Neural progenitor cell (in vitro differentiated cells): Measurements from ENCODE around the gene MYRIP. TPM values are rescaled to one million over a fixed set of nuclear protein-coding genes. Genes with fewer than 3 reads are reported as not detected.

Source experiments
- DNase-seq: peaks from one replicate; pipeline ENCODE4 v3.0.0-alpha.2; 2016; ENCODE audit warnings: low spot score
- H2AFZ ChIP-seq: fragments of 200-600 bp; sonication (generic); replicated peaks from 2 replicates; pipeline ENCODE4 v1.6.1; 2016; ENCODE audit warnings: antibody characterized with exemption
- H3F3A ChIP-seq: fragments of 200-600 bp; sonication (generic); 2 replicates; pipeline ENCODE4 v1.6.1; 2016; ENCODE audit warnings: antibody characterized with exemption, low read depth
- H3K27ac ChIP-seq: fragments of 200-600 bp; sonication (generic); 2 replicates; pipeline ENCODE4 v1.5.1; 2016; ENCODE audit warnings: mild to moderate bottlenecking
- H3K27me3 ChIP-seq: fragments of 200-600 bp; sonication (generic); 2 replicates; pipeline ENCODE4 v1.6.1; 2016; ENCODE audit warnings: mild to moderate bottlenecking, moderate library complexity
- H3K36me3 ChIP-seq: fragments of 200-600 bp; sonication (generic); 2 replicates; pipeline ENCODE4 v1.5.1; 2016
- H3K4me1 ChIP-seq: fragments of 200-600 bp; sonication (generic); 2 replicates; pipeline ENCODE4 v1.6.1; 2016; ENCODE audit warnings: mixed run types
- H3K4me2 ChIP-seq: fragments of 200-600 bp; sonication (generic); 2 replicates; pipeline ENCODE4 v1.6.1; 2016
- H3K4me3 ChIP-seq: fragments of 200-600 bp; sonication (generic); 2 replicates; pipeline ENCODE4 v1.5.1; 2016
- H3K79me2 ChIP-seq: fragments of 200-600 bp; sonication (generic); 2 replicates; pipeline ENCODE4 v1.6.1; 2016; ENCODE audit warnings: low read depth
- H3K9ac ChIP-seq: fragments of 200-600 bp; sonication (generic); 2 replicates; pipeline ENCODE4 v1.6.1; 2016
- H3K9me3 ChIP-seq: fragments of 200-600 bp; sonication (generic); 2 replicates; pipeline ENCODE4 v1.5.1; 2016; ENCODE audit warnings: low read depth
- H4K20me1 ChIP-seq: fragments of 200-600 bp; sonication (generic); 2 replicates; pipeline ENCODE4 v1.6.1; 2016; ENCODE audit warnings: low read depth
- H3K27ac Mint-ChIP-seq: 3 replicates; pipeline ENCODE4 v1.8.0; 2021; ENCODE audit warnings: mixed read lengths
- H3K27me3 Mint-ChIP-seq: 2 replicates; pipeline ENCODE4 v1.8.0; 2022; ENCODE audit warnings: low read depth, mild to moderate bottlenecking, inconsistent platforms, moderate library complexity, mixed read lengths; ENCODE audit not compliant: insufficient read depth
- H3K36me3 Mint-ChIP-seq: 3 replicates; pipeline ENCODE4 v1.8.0; 2021; ENCODE audit warnings: mixed read lengths
- H3K4me1 Mint-ChIP-seq: 3 replicates; pipeline ENCODE4 v1.8.0; 2021; ENCODE audit warnings: mixed read lengths
- H3K4me3 Mint-ChIP-seq: 3 replicates; pipeline ENCODE4 v1.8.0; 2021; ENCODE audit warnings: mild to moderate bottlenecking, moderate library complexity, mixed read lengths
- H3K9me3 Mint-ChIP-seq: 3 replicates; pipeline ENCODE4 v1.8.0; 2020; ENCODE audit warnings: mixed read lengths
- CTCF ChIP-seq: fragments of 200-600 bp; sonication (generic); IDR thresholded peaks from 2 replicates; pipeline ENCODE4 v1.5.1; 2017; ENCODE audit warnings: antibody characterized with exemption, mild to moderate bottlenecking
- EZH2 ChIP-seq: fragments of 200-600 bp; sonication (generic); IDR thresholded peaks from 2 replicates; pipeline ENCODE4 v1.6.1; 2017; ENCODE audit warnings: antibody characterized with exemption, mild to moderate bottlenecking, moderate library complexity
- EZH2phosphoT487 ChIP-seq: fragments of 200-600 bp; sonication (generic); IDR thresholded peaks from 2 replicates; pipeline ENCODE4 v1.6.1; 2017; ENCODE audit warnings: antibody characterized with exemption
- total RNA-seq: library from RNA; depleted of rRNA; stranded (reverse); fragments of >200 nt; gene quantifications from 2 replicates; pipeline ENCODE4 v1.2.3, GENCODE V29; 2015; ENCODE audit warnings: low replicate concordance

MYRIP gene
- total RNA-seq, 1 donor from 2014 or later = 0.62 TPM

DNA sequence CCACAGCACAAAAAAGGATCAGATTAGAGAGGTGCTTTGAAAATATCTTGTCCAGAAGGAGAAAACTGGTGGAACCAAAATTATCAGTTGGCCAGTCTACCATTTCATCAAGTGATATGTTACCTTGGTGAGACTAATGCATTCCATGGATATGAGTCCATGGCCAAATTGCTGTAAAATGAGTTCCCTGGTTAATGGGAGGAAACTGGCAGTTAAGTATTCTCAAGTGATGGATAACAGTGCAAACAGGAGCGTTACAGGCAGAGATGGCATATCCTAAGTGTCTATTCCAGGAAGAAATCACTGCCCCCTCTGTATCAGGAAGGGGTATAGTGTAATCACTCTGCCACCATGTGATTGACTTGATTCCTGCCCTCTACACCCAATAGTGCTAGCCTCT, 34.0 kb downstream of the MYRIP start:
- Mint-ChIP-seq H3K27me3 (no peaks in the 10 kb centered on the region), H3K9me3 (no peaks in the 10 kb centered on the region), H3K4me1 (no peaks in the 10 kb centered on the region), H3K36me3 (no peaks in the 10 kb centered on the region), H3K27ac (no peak overlapping the region), H3K4me3 (no peak overlapping the region)
- no peaks in the 10 kb centered on the region for H3K9me3 ChIP-seq
- no peak overlapping the region for H3K27ac ChIP-seq
- no peaks in the 10 kb centered on the region for H3F3A ChIP-seq
- no peak for DNase-seq
- H4K20me1 ChIP-seq = no peaks in the 10 kb centered on the region
- H2AFZ ChIP-seq = no peak overlapping the region
- H3K27me3 ChIP-seq = no peaks in the 10 kb centered on the region
- H3K4me3 ChIP-seq = no peak overlapping the region
- no peaks in the 10 kb centered on the region for H3K36me3 ChIP-seq
- no peak overlapping the region for H3K4me2 ChIP-seq
- H3K9ac ChIP-seq = no peak overlapping the region
- H3K4me1 ChIP-seq = no peaks in the 10 kb centered on the region
- H3K79me2 ChIP-seq = no peaks in the 10 kb centered on the region
- TF ChIP-seq EZH2phosphoT487 = no peak
- TF ChIP-seq CTCF = no peak
- TF ChIP-seq EZH2 = no peak

- H3K36me3 Mint-ChIP-seq = no peaks in the 10 kb centered on the region
- H3K4me1 Mint-ChIP-seq = peaks cover 5% of the 10 kb centered on the region
- Histone ChIP-seq H3K9ac (no peak overlapping the region), H3K4me3 (no peak overlapping the region), H3F3A (no peaks in the 10 kb centered on the region), H3K79me2 (no peaks in the 10 kb centered on the region), H3K36me3 (no peaks in the 10 kb centered on the region), H3K4me1 (no peaks in the 10 kb centered on the region), H4K20me1 (no peaks in the 10 kb centered on the region), H2AFZ (no peak overlapping the region), H3K4me2 (no peak overlapping the region), H3K27me3 (no peaks in the 10 kb centered on the region), H3K27ac (no peak overlapping the region), H3K9me3 (no peaks in the 10 kb centered on the region)
- no peak overlapping the region for H3K4me3 Mint-ChIP-seq
- H3K27me3 Mint-ChIP-seq = peaks cover 2% of the 10 kb centered on the region
- no peak overlapping the region for H3K27ac Mint-ChIP-seq
- TF ChIP-seq EZH2 (no peak), EZH2phosphoT487 (no peak), CTCF (no peak)
- DNase-seq = no peak
- no peaks in the 10 kb centered on the region for H3K9me3 Mint-ChIP-seq
Measured at GRCh38 chr3:39848365-39848764, 39.0 kb downstream of the MYRIP start.

- no peak for DNase-seq
- no peak for TF ChIP-seq EZH2
- no peak for TF ChIP-seq CTCF
- no peak for TF ChIP-seq EZH2phosphoT487
- H4K20me1 ChIP-seq = no peaks in the 10 kb centered on the region
- no peak overlapping the region for H3K4me3 ChIP-seq
- H3K27ac ChIP-seq = no peak overlapping the region
- no peak overlapping the region for H2AFZ ChIP-seq
- H3K27me3 ChIP-seq = no peaks in the 10 kb centered on the region
- H3K27ac Mint-ChIP-seq = no peak overlapping the region
- no peaks in the 10 kb centered on the region for H3K9me3 ChIP-seq
- no peak overlapping the region for H3K4me3 Mint-ChIP-seq
- no peaks in the 10 kb centered on the region for H3K4me1 ChIP-seq
- peaks cover 2% of the 10 kb centered on the region for H3K27me3 Mint-ChIP-seq
- peaks cover 5% of the 10 kb centered on the region for H3K4me1 Mint-ChIP-seq
- no peaks in the 10 kb centered on the region for H3F3A ChIP-seq
- H3K4me2 ChIP-seq = no peak overlapping the region
- H3K36me3 Mint-ChIP-seq = no peaks in the 10 kb centered on the region
- no peaks in the 10 kb centered on the region for H3K79me2 ChIP-seq
- no peaks in the 10 kb centered on the region for H3K36me3 ChIP-seq
- no peak overlapping the region for H3K9ac ChIP-seq
- no peaks in the 10 kb centered on the region for H3K9me3 Mint-ChIP-seq
Measured at GRCh38 chr3:39849992-39850715, 40.7 kb downstream of the MYRIP start.
